Measurements from ENCODE around the gene CARNS1.
"Not testable (repeated sequence)": the region's sequence is repeated elsewhere in the genome, so short reads cannot be mapped to it uniquely, and the experiment has no call there.

The CARNS1 gene

DNA sequence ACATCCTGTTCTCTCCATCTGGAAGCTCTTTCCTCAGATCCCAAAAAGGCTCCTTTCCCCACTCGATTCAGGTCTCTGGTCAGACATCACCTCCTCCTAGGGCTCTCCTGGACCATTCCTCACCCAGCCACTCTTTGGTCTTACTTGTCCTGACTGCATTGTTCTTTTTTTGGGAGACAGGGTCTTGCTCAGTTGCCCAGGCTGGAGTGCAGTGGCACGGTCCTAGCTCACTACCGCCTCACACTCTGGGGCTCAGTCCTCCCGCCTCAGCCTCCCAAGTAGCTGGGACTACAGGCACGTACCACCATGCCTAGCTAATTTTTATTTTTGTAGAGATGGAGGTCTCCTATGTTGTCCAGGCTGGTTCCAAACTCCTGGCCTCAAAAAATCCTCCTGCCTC, 30.0 kb downstream of the CARNS1 start:
- no peak for DNase-seq

DNA sequence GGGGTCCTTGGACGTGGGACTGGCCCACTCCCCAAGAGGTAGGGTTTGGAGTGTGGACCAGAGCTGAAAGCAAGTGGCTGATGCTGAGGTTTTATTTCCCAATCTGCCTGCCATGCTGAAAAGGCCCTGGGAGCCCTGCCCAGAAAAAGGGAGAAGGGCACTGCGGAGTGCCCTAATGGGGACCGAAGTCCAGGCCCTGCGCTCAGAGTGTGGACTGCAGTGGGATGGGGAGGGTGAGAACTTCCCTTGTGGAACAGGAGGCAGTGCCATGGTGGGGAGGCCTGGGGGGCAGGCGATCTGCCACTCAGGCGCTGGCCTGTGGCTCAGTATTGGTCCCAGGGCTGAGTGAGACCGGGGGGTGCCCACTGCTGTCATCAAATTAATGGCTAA, 32.7 kb downstream of the CARNS1 start:
- DNase-seq = no peak

DNA sequence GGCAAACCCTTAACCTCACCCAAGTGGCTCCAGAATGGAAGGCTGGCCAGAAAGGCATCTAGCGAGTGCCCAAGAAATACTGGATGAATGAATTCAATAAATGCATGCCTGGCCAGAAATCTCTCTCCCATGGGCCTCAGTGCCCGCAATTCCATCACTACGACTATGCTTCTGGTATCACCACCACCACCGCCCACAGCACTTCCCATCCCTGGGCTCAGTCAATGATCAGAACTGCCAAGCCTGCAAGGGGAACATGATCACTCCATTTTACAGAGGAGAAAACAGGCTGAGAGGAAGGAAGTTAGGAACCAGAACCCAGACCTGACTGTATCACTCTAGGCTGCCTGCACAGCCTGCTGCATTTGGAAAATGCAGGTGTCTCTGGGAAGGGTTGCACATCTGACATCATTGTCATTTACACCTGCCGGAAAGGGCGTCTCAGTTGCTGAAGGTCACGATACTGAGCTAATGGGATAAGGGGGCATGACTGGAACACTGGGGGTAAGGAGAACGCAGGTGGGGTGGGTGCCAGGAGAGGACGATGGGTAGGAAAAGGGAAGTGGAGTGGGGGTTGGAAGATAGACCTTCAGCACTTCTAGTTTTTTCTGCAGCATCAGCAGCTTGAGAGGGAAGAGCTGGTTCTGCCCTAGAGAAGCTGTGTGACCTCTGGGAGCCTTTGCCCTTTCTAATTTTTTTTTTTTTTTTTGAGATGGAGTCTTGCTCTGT, 33.8 kb downstream of the CARNS1 start:
- DNase-seq = no peak

DNA sequence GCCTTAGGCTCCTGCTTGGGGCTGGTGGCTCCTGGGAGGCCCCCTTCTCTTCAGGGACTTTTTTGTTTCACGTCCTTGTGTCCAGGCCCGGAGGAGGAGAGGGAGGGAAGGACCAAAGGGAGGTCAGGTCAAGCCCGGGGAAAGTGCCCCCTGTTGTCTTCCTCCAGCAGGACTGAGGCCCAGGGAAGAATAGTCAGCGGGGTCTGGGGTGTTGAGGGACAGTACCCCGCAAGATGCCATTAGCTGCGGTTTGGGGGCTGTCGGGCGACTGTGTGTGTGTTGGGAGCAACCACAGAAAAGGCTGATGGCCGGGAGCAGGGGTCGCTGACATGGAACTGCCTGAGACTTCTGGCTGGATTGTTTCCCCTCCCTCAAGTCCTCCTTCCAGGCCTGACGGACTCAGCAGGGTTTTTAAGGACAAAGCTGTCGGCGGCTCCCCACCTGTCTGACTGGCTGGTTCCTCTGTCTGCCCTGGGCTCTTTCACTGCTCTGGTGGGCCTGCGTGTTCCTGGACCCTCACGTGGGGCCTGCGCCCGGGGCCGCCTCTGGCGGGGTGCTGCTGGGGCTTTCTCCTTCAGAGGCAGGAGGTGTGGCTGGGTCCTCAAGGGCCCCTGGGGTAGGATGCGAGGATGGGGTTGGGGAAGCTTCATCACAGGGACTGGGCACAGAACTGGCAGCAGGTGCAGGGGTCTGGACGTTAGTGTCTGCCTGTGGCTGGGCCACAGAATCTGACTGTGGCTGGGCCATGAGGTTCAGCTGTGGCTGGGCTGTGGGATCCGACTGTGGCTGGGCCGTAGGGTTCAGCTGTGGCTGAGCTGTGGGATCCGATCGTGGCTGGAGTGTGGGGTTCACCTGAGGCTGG, 35.5 kb downstream of the CARNS1 start:
- DNase-seq = no peak

DNA sequence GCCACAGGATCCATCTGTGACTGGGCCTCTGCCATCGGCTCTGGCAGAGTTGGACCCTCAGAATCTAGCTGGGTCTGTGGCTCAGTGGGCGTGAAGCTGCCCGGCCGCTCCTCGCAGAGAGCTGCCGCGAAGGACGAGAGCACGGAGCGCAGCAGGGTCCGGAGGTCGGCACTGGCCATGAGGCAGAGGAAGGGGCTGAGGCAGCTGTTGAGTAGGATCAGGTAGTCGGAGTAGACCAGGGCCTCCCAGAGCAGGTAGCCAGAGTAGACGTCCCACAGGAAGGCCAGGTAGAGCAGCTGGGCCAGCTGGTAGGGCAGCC, 36.1 kb downstream of the CARNS1 start:
- DNase-seq = no peak

DNA sequence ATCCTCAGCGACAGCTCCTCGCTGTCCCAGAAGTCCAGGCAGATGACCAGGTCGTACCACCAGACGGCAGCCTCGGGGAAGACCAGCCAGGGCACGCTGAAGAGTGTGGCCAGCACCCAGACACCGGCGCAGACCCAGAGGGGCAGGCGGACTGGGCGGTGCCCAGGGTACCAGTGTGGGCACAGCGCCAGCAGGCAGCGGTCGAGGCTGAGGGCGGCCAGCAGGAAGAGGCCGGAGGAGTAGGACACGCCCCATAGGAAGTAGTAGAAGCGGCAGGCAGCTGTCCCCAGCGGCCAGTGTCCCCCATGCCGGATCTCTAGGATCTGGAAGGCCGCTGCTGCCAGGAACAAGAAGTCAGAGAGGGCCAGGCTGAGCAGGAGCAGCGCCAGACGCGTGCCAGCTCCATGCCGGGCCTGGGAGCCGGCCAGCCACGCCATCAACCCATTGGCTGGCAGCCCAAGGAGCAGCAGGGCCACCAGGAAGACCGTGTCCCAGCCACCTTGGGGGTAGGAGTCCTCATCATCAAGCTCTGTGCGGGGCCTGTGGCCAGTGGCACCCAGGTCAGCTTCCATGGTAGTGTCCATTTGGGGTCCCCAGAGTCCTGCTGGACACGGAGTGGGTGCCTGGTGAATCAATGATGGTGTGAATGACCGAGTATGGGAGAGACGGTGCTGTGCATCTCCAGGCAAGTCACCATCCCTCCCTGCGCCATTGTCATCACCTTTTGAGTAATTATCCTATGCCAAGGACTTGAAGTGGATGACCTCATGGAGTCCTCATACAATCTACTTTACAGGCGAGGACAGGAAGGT, 36.9 kb downstream of the CARNS1 start, which contains the start of gene GPR152:
TSS of gene GPR152 (minus strand) at position 589 of the 812 bp plus-strand sequence. CDS start at position 584, 5 bp downstream.
- no peak for DNase-seq

DNA sequence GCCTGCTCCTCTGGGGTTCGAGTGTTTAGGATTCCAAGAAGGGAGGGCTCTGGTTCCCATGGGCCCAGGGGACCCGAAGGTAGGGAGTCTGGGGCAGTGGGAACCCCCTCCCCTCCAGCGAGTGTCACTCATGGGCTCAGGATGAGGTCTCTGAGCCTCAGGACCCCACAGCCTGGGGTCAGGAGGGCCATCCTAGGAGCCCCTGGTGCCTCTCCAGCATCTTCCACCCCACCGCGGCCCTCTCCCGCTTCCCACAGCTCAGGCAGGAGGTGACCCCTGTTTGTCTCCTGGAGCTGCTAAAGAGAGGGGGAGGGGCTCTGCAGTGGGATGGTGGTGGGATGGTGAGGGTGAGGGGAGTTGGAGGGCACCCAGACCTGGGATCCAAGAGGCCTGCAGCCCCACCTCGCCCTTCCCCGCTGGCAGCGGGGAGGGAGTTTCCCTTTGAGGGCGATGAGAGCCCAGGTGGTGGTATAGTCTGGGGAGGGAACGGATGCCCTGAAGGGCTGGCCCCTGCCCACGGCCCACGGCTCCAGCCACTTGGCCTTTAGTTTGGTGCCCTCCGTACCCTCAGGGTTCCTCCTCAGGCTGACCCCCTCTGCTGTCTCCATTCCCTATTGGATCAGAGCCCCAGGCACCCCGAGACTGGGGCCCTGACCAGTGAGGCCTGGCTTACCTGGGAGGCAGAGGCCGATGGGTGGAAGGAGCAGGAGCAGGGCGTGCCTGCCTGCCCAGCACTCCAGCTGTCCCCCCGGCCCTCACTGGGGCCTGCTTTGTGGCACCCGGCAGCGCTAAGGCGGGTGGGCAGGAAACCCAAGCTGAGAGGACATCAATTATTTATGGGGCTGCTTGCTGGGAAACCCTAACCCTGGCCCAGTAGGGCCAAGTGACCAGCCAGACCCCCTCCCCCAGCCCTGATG, 38.6 kb downstream of the CARNS1 start:
- DNase-seq = no peak

DNA sequence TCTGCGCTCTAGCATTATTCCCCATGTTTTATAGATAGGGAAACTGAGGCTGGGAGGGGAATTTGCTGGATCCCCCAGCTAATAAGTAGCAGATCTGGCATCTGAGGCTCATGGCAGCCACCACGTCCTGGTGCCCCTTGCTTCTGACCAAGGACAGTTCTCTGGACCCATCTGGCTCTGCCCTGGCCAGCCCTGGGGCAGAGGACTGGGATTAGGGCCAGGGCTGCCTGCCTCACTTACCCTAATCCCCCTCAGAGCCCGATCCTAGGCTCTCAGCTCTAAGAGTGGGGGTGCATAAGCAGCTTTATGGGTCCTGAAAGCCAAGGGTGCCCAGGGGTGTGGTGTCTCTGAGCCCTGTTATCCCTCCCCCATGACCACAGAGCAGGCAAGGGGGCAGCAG, 39.6 kb downstream of the CARNS1 start, which contains the start of gene CABP4:
TSS of gene CABP4 (plus strand) at position 301 of the 400 bp plus-strand sequence. CDS start at position 371, 70 bp downstream.
- no peak for DNase-seq

DNA sequence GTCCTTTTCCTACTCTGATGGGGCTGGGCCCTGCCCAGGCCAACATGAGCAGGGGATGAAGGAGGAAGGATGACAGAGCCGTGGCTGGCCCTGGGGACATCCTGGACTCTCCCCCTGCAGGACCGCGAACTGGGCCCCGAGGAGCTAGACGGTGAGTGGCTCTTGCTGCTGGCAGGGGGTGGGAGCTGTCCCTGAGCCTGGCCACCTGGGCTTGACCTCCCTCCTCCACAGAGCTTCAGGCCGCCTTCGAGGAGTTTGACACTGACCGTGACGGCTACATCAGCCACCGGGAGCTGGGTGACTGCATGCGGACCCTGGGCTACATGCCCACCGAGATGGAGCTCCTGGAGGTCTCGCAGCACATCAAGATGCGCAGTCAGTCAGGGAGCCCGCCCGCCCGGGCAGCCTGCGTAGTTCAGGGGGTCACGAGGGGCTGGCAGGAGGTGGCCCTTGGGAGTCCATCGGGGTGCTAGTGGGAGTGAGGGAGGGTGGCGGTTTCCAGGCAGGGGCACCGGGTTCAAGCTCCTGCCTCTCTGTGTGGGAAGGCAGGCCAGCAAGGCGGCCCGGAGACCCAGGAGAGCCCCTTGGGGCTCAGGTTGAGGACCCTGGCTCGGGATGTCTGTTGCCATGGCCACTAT, 40.7 kb downstream of the CARNS1 start:
- DNase-seq = no peak

DNA sequence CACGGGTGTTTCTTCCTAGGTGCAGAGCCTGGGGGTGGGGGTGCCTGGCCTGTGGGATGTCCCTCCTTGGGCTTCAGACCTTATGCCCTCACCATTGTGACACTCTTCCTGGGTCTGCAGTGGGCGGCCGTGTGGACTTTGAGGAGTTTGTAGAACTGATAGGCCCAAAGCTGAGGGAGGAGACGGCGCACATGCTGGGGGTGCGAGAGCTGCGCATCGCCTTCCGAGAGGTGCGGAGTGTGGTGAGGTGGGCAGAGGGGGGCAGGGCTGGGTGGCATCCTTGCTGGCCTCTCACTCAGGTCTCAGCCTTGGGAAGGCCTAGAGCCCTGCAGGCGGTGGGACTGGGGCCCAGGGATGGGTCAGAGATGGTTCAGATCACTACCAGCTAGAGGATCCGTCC, 42.0 kb downstream of the CARNS1 start:
- DNase-seq = no peak

DNA sequence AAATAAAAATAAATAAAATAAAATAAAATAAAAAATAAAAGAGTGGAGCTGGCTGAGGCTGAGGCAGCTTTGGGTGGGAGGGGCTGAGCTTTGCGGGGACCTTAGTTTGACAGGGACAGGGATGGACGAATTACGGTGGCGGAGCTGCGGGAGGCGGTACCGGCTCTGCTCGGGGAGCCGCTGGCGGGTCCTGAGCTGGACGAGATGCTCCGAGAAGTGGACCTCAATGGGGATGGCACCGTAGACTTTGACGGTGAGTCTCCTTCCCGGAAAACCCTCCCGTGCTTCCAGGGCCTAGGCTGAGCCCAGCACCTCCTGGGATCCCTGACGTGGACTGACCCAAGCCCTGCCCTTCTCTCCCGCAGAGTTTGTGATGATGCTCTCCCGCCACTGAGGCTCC, 42.8 kb downstream of the CARNS1 start:
- no peak for DNase-seq

DNA sequence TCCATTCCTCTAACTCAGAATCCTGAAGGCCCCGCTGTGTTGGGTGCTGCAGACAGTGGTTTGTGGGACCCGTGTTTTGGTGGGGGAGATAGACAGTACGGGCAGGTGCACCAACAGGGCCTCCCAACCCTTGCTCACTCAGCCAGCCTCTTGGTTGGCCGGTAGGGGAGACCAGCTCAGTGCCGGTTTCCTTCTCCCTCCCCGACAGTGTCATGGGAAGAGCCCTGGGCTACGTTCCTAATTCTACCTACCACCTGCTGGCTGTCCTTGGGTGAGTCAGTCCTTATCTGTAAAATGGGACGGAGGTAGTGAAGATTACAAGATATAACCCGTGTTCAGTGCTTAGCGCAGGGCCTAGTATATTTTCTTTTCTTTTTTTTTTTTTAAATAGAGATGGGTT, 47.7 kb downstream of the CARNS1 start:
- no peak for DNase-seq

DNA sequence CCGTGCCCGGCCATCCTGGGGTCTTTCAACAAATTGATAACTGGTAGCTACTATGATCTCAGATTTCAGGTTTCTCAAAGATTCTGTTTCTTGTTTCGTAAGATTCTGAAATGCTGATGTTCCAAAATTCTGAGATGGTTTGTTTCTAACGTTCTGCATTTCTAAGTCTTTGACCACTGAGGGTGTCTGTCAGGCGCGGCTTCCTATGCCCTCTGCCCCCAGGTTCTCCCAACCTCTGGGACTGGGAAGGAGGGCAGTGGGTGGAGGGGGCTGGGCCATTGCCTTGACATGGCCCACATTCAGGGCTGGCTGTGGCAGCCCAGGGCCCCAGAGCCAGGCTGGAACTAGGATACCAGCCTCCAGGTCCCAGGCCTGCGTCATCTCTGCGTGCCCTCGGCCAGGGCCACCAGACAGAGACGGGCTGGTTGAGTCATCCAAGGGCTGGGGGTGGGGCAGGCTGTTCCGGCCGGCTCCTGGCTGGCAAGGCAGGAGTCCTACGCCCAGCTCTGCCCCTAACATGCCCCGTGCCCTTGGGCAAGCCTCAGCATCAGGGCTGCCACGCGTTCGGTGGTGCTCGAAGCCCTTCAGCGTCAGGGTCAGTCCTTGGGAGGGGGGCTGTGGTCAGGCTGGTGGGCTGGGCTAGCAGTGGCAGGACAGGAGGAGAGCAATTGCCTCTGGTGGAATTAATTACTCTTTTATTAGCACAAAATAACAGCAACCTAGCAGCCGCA, 48.4 kb downstream of the CARNS1 start:
- no peak for DNase-seq

DNA sequence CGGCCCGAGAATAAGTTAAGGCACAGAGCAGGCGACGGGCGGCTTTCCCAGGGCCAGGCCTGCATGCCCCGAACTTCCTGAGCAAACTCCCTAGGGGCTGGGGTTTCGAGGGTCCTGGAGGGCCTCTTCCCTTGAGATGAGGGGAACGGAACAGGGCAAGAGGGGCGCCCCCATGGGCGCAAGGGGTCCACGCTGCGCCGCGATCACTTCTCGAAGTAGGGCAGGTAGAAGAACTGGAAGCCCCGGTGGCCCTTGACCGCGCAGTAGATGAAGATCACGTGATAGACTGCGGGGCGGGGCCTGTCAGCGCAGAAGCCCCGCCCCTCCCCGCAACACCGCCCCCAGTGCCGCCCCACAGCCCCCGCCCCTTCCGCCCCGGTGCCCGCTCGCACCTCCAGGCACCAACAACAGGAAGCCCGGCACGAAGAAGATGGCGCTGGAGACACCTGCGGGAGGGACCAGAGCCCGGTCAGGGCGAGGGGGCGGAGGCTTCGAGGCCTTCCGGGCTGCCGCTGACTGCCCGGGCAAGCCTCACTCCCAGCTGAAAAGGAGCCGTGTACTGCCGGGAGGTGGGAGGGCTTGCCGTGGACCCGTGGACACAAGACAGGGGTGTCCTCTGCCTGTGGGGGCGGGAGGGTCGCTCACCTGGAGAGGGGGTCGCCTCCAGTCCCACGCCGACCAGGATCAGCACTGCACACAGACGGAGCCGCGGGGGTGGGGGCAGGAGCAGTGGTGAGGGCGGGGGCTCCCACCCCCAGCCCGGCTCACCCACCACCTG, 49.1 kb downstream of the CARNS1 start:
- peak; percentile 86 to 92 for DNase-seq

DNA sequence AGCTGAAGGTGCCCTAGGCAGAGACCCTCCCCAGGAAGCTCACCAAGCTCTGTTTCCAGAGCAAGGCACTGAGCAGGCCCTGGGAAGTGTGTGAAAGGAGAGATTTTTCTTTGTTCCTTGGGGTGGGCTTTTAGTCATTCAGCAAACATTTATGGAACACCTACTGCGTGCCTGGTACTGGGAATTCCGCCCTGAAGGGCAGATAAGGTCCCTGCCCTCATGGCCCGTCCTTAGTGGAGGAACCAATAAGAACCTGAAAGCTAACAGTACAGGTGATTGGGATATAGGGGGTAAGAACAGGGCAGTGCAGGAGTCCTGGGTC, 49.7 kb downstream of the CARNS1 start:
- DNase-seq = no peak

DNA sequence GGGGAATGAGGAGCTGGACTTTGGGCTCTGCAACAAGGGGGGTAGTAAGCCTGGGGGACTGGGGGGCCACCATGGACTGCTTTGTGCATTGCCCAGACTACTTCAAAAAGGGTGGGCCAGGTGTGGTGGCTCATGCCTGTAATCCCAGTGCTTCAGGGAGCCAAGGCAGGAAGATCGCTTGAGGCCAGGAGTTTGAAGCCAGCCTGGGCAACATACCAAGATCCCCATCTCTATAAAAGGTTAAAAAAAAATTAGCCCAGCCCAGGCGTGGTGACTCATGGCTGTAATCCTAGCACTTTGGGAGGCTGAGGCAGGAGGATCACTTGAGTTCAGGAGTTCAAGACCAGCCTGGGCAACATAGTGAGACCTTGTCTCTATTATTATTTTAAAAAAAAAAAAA, 50.1 kb downstream of the CARNS1 start:
- DNase-seq = not testable (repeated sequence)

DNA sequence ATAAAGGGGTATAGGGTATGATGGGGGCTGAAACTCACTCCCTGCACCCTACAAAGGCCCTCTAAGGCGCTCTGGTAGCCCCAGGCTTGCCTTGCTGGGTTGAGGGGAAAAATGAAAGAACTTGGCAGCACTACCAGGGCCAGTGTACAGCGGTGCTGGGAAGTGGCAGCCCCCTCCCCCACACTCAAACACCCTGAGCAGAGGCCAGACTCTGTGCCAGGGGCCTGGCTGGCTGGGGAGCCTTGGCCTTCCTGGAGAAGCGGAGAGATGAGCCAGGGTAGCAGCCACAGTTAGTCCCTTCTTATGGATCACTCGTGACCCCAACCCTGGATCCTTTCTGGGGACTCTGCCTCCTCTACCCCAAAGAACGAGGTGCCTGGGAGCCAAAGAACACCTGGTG, 50.9 kb downstream of the CARNS1 start:
- no peak for DNase-seq

DNA sequence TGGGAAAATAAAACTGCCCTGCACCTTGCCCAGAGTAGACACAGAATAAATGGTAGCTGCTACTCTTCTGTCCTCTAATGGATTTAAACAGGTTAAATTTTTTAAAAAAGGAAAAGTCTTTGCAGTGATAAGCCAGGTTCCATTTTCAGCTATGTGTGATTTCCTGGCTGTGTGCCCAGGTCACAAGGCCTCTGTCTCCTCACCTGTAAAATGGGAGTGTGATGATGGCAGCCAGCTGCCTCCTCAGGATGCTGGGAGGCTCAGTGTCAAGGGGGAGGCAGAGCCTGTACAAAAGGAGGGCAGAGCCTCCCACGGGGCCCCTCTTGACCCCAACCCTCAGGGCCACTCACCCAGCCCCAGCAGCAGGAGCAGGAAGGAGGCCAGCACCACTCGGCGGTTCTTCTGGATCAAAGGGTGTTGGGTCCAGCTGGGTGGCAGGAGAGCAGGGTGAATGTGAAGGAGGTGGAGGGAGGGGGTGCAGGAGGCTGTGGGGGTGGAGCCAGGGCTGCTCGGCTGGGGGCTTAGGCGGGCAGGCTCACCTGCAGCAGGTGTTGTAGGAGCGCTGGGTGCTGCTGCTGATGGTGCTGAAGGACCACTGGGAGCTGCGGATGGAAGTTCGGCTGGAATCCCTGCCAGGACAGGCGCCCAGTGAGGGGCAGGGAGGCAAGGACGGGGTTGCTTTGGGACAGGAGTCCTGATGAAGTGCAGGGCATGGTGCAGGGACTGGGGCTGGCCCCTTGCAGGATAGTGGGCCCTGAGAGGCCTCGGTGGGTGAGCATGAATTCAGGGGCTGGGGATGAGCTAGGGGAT, 51.7 kb downstream of the CARNS1 start:
- DNase-seq = no peak

DNA sequence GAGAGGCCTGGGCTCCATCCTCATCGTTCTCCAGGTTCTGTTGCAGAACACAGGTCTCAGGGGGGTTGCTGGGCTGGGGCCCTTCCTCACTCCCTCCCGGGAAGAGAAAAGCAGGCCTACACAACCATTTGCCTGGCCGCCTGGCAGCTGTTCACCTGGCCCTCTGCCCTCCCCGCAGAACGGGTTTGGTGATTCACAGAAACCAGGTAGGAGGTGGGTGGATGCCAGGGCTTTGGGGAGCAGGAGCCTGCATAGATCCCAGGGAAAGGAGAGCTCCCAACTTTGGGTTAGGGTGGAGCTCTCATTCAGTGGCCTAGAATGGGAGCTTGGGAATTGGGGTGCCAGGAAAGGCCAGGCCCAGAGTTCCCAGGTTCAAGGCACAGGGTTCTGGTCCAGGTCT, 52.6 kb downstream of the CARNS1 start:
- DNase-seq = peak in 1 of 2 donors; percentile 36

DNA sequence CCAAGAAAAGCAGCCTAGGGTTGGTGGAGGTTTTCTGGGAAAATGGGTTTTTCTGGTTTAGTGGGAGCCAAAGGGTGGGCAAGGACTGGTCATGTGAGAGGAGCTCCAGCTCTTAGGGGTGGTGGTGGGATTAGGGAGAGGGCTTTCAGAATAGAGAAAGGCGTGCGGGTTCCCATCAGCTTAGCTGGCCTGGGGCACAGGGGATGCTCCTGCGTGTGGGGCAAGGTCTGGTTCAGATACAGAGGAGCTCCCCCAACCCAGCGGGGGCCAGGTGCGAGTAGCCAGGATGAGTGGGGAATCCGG, 52.9 kb downstream of the CARNS1 start:
- no peak for DNase-seq

All from activated CD4-positive, alpha-beta T cell treated with anti-CD3 and anti-CD28 coated beads for 4 hours (primary cell).